Effector CD4-positive, alpha-beta T cell (primary cell): ENCODE results near the gene TRIM46.
A peak's percentile ranks its signal among the peaks of the same experiment; 100 is the strongest.

Experiments used
- DNase-seq: peaks from one replicate; pipeline ENCODE4 v3.0.0-alpha.2; 2020

TRIM46 gene

GRCh38 chr1:155172732-155173477 is 744 bp upstream of the TRIM46 start, which contains the start of gene KRTCAP2:
Gene KRTCAP2, minus strand, starts transcription at chr1:155173304. Its CDS starts 80 bp downstream, at chr1:155173224.
- DNase-seq: peak; percentile 91

GRCh38 chr1:155174324-155175280 is 953 bp downstream of the TRIM46 start:
- no peak for DNase-seq

DNA sequence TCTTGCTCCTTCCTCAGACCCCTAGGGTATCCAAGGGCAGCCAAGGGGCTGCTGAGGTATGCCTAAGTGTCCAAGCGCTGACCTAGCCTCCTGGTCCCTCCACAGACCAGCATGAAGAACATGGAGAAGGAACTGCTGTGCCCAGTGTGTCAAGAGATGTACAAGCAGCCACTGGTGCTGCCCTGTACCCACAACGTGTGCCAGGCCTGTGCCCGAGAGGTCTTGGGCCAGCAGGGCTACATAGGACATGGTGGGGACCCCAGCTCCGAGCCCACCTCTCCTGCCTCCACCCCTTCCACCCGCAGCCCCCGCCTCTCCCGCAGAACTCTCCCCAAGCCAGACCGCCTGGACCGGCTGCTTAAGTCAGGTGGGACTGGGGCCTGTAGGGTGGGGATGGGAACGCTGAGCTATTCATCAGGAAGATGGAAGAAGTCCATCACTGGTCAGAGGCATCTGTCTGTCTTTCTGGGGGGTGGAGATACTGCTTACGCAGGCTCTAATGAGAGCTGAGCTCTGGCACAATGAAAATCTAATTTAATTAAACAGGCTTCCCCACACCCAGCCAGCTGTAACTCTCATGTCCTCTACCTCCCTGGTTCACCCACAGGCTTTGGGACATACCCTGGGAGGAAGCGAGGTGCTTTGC is 1.8 kb downstream of the TRIM46 start:
- no peak for DNase-seq

DNA sequence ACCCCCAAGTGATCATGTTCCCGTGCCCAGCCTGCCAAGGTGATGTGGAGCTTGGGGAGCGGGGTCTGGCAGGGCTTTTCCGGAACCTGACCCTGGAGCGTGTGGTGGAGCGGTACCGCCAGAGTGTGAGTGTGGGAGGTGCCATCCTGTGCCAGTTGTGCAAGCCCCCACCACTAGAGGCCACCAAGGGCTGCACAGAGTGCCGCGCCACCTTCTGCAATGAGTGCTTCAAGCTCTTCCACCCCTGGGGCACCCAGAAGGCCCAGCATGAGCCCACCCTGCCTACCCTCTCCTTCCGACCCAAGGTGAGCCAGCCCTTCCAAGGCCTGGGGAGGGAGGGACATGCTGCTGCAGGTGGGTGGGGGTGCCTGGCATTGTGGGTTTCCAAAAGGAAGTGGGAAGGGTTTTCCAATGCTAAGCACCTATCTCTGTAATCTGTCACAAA is 2.3 kb downstream of the TRIM46 start:
- no peak for DNase-seq

DNA sequence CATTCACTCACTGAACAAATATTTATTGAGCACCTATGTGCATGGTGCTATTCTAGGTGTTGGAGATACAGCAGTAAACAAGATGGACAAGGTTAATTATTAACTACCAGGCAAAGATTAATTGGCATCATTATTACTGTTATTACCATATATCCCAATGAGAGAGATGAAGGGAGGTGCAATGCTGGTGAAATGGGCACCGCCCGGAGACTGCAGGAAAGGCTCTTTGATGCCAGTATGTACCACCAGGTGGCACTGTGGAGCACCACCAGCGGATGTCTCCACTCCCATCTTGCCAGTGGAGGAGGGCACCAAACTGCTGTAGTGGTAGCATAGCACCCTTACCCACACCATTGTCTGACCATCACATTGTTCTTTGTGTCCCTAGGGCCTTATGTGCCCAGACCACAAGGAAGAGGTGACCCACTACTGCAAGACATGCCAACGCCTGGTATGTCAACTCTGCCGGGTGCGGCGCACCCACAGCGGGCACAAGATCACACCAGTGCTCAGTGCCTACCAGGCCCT is 3.0 kb downstream of the TRIM46 start:
- DNase-seq: peak; percentile 79

- no peak for DNase-seq
Observed at GRCh38 chr1:155177192-155177917, 3.7 kb downstream of the TRIM46 start.

- no peak for DNase-seq
Observed at GRCh38 chr1:155177918-155178281, 4.3 kb downstream of the TRIM46 start.

GRCh38 chr1:155178441-155179111 is 4.9 kb downstream of the TRIM46 start:
- DNase-seq: no peak

DNA sequence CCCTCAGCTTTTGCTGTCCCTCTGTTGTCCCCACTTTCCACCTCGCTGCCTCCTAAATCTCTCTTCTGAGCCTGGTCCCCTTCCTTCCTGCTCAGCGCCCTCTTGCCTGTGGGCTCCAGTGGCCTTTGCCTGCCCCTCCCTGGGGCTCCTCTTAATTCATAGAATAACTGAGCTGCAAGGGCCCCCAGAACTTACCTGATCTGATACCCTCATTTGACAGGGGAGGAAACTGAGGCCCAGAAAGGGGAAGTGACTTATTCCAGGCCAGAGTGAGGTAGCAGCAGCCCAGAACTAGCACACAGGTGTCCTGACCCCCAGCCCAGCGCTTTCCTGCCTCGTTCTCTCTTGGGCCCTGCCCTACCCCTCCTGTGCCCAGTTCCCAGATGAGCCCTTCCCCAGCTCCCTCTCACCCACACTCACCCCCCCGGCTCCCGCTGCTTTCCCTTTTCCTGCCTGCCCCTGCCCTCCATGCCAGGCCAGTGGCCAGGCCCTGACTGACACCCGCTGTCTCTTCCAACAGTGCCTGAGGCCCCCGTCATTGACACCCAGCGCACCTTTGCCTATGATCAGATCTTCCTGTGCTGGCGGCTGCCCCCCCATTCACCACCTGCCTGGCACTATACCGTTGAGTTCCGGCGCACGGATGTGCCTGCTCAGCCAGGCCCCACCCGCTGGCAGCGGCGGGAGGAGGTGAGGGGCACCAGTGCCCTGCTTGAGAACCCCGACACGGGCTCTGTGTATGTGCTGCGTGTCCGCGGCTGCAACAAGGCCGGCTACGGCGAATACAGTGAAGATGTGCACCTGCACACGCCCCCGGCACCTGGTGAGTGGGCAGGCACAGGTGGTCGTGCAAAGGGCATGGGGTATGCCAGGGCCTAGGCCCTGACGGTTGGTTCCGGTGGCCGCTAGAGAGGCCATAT is 5.7 kb downstream of the TRIM46 start:
- DNase-seq: no peak

DNA sequence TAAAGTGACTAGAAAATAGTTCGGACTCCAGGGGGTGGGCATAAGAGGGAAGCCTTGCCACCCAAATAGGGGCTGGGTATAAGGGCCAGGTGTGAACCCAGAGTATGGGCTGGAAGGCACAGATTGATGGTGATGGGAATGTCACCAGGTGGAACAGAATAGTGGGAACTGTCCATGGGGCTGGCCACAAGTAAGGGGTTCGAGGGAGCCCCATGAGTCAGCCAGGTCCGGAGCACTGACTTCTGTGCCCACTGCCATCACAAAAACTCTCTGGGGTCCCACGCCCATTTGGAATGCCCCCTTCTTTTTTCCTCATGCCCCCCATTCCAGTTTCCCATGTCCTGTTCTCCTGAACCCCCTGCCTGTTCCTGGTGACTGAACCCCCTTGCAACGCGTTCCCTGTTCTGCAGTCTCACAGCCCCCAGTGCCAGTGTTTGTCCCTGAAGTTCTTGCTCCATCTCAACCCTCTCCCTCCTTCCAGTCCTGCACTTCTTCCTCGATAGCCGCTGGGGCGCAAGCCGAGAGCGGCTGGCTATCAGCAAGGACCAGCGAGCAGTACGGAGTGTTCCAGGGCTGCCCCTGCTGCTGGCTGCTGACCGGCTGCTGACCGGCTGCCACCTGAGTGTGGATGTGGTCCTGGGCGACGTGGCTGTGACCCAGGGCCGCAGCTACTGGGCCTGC is 7.9 kb downstream of the TRIM46 start:
- no peak for DNase-seq

GRCh38 chr1:155182052-155182550 is 8.5 kb downstream of the TRIM46 start:
- DNase-seq: no peak

DNA sequence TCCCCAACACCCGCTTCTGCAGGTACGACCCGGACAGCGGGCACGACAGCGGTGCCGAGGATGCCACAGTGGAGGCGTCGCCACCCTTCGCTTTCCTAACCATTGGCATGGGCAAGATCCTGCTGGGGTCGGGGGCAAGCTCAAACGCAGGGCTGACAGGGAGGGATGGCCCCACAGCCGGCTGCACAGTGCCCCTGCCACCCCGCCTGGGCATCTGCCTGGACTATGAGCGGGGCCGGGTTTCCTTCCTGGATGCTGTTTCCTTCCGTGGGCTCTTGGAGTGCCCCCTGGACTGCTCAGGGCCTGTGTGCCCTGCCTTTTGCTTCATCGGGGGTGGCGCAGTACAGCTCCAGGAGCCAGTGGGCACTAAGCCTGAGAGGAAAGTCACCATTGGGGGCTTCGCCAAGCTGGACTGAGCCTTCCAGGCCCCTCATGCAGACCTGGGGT is 10.1 kb downstream of the TRIM46 start:
- no peak for DNase-seq

DNA sequence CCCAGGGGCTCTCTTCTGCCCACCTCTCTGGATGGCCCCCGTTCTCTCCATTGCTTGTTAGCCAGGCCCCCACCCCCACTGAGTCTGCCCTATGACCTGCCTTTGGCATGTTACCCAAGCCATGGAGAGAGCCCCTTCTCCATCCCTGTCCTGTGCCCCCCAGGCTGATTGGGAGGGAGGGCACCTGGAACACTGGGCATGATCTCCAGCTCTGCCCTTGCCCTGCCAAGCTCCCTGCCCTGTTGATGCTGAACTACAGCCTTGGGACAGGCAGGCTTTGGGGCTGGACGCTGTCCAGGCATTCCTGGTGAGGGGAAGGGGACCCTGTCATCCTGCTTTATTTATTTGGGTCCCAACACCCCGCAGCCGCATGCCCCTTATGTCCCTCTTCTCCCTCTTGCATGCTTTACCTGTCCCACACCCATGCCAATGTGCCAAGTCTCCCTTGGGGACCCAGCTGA is 10.7 kb downstream of the TRIM46 start:
- DNase-seq: no peak

GRCh38 chr1:155184835-155185782 is 11.5 kb downstream of the TRIM46 start:
- no peak for DNase-seq

- DNase-seq: no peak
Observed at GRCh38 chr1:155185783-155186066, 12.1 kb downstream of the TRIM46 start.

GRCh38 chr1:155186067-155186793 is 12.6 kb downstream of the TRIM46 start:
- no peak for DNase-seq

DNA sequence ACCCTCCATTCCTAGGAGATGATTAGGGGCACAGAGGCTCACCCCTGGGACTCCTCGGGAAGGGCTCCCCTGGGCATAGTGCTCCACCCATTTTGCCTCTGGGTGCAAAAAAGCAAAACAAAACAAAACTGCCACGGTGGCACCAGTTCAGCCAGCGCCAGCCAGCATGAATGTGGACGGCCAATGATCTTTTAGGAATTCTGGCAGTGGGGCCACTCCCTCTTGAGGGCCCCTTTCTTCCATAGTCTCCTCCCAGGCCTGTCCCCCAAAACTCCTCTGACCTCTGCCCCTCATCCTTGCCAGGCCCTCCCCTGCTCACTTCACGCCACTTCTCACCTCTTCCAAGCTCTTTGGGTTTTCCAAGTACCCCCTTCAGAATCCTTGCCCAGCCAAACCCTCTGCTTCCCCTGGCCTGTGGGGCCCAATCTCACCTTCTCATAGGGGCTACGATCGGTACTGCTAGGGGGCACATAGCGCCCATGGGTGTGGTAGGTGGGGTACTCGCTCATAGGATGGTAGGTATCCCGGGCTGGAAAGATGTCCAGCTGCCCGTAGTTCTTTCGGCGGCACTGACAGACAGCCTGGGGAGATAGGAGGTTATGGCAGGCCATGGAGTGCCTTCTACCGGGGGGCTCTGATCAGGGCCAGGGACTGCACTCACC is 13.3 kb downstream of the TRIM46 start:
- no peak for DNase-seq
